HG03521 (cell line): ENCODE data around the gene KRTAP19-6.
"Not testable (repeated sequence)": the region's sequence is repeated elsewhere in the genome, so short reads cannot be mapped to it uniquely, and the experiment has no call there.

ENCODE experiments used
- ATAC-seq: cut with Tn5 transposase; IDR thresholded peaks from one replicate; pipeline ENCODE4 v1.9.1; 2021; ENCODE audit warnings: mild to moderate bottlenecking, moderate library complexity; ENCODE audit not compliant: unreplicated experiment

The KRTAP19-6 gene, protein sequence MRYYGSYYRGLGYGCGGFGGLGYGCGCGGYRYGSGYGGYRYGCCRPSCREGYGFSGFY

GRCh38 chr21:30541764-30542163, at the start of gene KRTAP19-6:
Gene KRTAP19-6 (minus strand): TSS chr21:30541864. CDS start chr21:30541833, 31 bp downstream.
- ATAC-seq, result no peak

DNA sequence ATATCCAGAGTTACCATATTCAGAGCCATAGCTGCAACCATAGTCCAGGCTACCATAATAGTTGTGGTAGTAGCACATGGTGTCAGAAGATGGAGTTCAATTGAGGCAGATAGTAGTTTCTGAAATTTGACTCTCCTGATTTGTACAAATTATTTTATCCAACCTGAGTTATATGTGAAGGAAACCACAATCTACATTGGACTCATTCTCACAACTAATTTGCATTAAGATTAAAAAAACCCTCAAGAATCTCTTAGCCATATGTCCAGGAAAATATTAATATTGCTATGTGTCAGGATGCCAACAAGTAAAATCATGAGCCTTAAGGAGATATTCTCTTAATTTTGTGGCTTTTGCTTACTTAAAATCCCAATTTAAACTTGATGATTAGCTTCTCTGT, 48.6 kb upstream of the KRTAP19-6 start, which contains the start of gene KRTAP22-2:
Gene KRTAP22-2, minus strand, starts transcription at position 101 of the 400 bp plus-strand sequence.
- ATAC-seq, result no peak

- ATAC-seq, result no peak
Observed at GRCh38 chr21:30582870-30583269, 41.2 kb upstream of the KRTAP19-6 start.

- ATAC-seq, result no peak
Observed at GRCh38 chr21:30580132-30580531, 38.5 kb upstream of the KRTAP19-6 start.

DNA sequence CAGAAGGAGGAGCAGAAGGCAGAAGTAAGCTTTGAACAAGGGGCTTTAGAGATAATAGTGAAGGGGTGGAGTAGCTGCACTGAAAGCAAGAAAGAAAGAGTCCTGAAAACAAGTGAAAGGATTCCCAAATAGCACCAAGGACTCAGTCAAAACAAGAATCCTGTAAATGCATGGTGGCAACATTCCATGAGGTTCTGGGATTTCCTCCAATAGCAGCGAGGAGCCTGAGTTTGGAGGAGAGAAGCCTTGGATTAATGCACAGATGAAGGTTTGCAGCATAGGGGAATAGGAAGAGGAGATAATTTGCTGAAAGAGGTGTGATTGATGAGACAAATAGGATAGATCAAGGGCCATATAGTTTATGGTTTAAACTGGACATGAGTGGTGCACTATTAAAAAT, 37.7 kb upstream of the KRTAP19-6 start:
- ATAC-seq, result no peak

GRCh38 chr21:30577766-30578165, 36.1 kb upstream of the KRTAP19-6 start:
- no peak for ATAC-seq

- ATAC-seq, result no peak
Observed at GRCh38 chr21:30567617-30568016, 26.0 kb upstream of the KRTAP19-6 start.

DNA sequence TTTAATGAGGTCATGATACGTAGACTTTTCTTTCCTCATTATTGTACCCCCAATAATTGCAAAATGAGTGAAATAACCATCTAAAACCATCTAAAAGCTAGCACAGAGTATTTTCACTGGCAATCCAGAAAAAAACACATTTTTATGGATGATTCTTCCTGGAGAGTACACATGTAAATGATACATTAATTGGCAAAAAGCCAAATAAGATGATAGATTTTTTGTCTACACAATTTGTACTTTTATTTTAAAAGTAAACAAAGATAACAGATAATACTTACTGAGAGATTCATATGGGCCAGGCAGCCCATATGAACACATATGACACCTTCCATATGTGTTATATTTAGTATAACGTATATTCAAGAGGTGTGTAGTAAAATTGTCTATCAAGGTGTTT, 22.0 kb upstream of the KRTAP19-6 start:
- ATAC-seq, result no peak

- ATAC-seq, result no peak
Observed at GRCh38 chr21:30563072-30563471, 21.4 kb upstream of the KRTAP19-6 start.

DNA sequence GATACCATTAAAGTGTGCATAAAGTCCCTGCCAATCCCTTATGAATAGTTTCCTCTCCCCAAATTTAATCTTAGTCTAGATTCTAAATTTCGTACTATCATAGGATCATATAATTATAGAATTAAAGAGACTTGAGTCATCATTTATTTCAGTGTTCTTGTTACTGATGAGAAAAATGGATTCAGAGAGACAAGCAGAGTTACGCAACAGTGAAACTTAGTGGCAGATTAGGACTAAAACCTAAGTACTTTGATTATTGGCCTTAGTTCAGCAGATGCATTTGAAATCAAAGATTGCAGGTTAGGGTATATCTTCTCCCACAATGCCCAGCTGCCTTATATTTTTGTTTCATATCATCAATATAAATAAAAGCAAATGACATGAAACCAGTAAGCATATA, 20.3 kb upstream of the KRTAP19-6 start:
- ATAC-seq, result no peak

DNA sequence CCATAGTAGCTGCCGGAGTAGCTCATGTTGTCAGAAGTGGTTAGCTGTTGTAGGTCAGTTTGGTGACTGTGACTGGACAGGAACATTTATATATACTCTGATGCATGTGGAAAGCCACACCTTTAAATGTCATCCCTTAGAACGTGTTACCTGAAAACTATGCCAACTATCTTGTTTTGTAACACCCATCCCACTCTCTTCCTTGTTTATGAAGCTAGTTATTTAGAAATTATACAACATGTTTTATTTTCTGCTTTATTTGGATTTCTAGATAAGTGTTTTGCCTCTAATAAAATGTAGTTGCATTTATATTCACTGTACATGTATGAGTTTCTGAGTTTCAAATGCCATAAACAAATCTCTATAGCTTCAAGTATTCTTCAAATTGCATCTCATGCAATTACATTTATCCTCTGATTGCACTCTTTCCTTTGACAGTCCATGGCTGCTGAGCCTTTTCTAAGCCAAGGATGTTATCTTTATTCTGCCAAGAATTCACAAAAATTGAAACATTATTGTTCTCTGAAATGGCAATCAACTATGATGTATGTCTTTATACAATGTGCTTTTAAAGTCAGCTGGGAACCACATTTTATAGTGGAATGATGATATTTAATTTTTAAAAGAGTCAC, 19.7 kb upstream of the KRTAP19-6 start, which contains the start of gene KRTAP19-7:
Gene KRTAP19-7, minus strand, starts transcription at position 51 of the 632 bp plus-strand sequence. Its CDS starts 25 bp downstream, at position 26.
- ATAC-seq, result no peak

- no peak for ATAC-seq
Observed at GRCh38 chr21:30555095-30555494, 13.4 kb upstream of the KRTAP19-6 start.

DNA sequence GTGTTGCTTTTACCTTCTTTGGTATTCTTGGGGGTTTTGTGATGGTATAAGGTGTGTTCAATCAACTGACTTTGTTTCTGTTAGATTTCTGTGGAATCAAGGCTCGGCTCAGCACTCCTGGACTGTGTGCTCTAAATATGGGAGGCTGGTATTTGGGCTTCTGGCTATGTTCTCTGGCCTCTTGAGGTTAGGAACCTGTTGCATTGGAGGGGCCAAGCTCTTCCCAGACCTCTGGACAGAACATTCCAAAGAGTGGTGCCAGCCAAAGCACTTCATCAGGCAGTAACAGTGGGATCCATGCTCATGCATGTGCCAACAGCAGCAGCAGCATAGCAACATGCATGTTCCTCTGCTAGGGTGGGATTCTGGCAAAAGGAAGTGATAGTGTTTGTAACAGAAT, 11.1 kb upstream of the KRTAP19-6 start:
- ATAC-seq, result no peak

DNA sequence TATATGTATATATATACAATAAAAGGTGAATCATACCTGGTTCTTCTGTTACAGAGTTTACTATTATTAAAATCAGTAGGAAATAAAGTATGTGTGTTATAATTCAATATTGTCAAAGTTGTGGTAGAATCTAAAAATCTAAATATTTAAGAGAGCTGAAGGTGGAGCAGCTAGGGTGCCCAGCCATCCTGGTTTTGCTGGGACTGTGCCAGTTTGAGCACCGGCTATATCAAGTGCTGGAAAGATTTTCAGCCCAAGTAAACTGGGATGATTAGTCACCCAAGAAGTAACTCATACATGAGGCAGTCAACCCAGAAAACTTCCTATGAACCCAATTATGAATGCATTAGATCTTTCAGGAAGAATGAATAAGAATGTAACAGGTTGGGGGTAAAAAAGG, 22.8 kb downstream of the KRTAP19-6 start:
- ATAC-seq, result no peak

- no peak for ATAC-seq
Observed at GRCh38 chr21:30515681-30516080, 26.0 kb downstream of the KRTAP19-6 start.

- ATAC-seq, result not testable (repeated sequence)
Observed at GRCh38 chr21:30505621-30506205, 36.0 kb downstream of the KRTAP19-6 start.

DNA sequence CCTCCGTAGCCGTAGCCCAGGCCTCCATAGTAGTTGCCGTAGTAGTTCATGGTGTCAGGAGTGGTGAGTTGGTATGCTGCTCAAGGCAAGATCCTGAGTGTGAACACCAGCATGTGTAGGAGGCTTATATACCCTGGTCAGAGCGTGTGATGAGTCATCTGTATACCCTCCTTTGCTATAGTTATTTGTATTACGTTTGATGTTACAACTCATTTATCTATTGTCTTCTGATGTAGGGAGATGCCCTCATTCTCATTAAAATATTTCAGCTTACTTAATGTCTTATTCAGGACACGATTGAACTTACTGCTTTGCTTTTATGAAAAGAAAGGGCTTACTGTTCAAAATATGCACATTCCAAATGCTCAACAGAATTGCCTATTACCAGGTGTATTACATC, 39.6 kb downstream of the KRTAP19-6 start, which contains the start of gene KRTAP19-5:
Gene KRTAP19-5, minus strand, starts transcription at position 101 of the 400 bp plus-strand sequence. Its CDS starts 51 bp downstream, at position 50.
- ATAC-seq, result no peak

GRCh38 chr21:30497065-30497464, 44.6 kb downstream of the KRTAP19-6 start, which contains the start of gene KRTAP19-4:
Gene KRTAP19-4 (minus strand): TSS chr21:30497165. CDS start chr21:30497110, 55 bp downstream.
- no peak for ATAC-seq

DNA sequence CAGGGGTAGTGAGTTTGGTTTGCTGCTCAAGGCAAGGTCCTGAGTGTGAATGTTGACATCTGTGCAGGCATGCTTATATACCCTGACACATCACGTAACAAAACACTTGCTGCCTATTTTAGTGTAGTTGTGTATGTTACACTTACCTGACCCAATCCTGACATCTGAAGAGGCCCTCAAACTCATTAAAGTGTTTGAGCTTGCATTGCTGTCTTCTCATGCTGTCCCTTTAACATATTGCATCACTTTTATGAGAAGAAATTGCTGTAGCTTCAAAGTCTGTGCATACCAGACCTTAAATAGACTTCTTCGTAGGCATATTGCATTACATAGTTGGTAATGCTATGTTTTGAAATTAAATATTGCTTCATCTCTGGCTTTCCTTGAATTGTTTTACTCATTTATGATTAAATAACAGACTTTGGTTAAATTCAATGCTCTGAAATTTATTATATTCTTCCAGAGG, 49.7 kb downstream of the KRTAP19-6 start, which contains the start of gene KRTAP19-3:
Gene KRTAP19-3, minus strand, starts transcription at position 51 of the 466 bp plus-strand sequence. CDS start 56 bp downstream, outside the sequence.
- ATAC-seq, result no peak
